LNCaP clone FGC (cell line): Measurements from ENCODE around the gene ARHGAP18.

ENCODE experiments used
- DNase-seq: peaks from one replicate; pipeline ENCODE4 v3.0.0-alpha.2; 2011; ENCODE audit warnings: low read depth
- H3K4me3 ChIP-seq: 2 replicates; pipeline ENCODE4 v1.5.1; 2011; ENCODE audit warnings: mild to moderate bottlenecking, low read depth, low read length, control low read depth
- CTCF ChIP-seq: IDR thresholded peaks from 2 replicates; pipeline ENCODE4 v1.5.1; 2012; ENCODE audit warnings: mild to moderate bottlenecking; ENCODE audit not compliant: control insufficient read depth, insufficient read depth; ENCODE audit errors: extremely low read depth

ARHGAP18 gene

GRCh38 chr6:129617986-129618385 lies 92.0 kb downstream of the ARHGAP18 start:
- H3K4me3 ChIP-seq: no peak overlapping the region
- DNase-seq: no peak
- no peak for TF ChIP-seq CTCF

- DNase-seq: no peak
- no peak overlapping the region for H3K4me3 ChIP-seq
Observed at GRCh38 chr6:129615496-129615895, 94.5 kb downstream of the ARHGAP18 start.

GRCh38 chr6:129615020-129615419 lies 95.0 kb downstream of the ARHGAP18 start:
- no peak for DNase-seq
- no peak overlapping the region for H3K4me3 ChIP-seq
- no peak for TF ChIP-seq CTCF

More at GRCh38 chr6:129615496-129615895, 94.5 kb downstream of the ARHGAP18 start:
- no peak for TF ChIP-seq CTCF

DNA sequence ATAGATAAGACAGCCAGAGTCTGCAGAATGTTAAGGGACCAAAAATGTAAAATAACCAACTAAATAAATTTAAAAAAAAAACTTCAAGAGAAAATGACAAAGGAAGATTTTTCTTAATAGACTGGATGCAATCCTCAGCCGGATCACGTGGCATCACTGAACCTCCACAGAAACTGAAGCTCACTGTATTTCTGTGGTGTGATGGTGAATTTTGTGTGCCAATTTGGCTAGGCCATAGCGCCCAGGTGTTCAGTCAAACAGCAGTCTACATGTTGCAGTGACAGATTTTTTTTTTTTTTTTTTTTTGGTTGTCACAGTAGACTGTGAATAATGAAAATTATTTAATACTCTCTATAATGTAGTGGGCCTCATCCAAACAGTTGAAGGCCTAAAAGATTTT lies 95.5 kb downstream of the ARHGAP18 start:
- H3K4me3 ChIP-seq: no peak overlapping the region
- no peak for TF ChIP-seq CTCF
- DNase-seq: no peak

DNA sequence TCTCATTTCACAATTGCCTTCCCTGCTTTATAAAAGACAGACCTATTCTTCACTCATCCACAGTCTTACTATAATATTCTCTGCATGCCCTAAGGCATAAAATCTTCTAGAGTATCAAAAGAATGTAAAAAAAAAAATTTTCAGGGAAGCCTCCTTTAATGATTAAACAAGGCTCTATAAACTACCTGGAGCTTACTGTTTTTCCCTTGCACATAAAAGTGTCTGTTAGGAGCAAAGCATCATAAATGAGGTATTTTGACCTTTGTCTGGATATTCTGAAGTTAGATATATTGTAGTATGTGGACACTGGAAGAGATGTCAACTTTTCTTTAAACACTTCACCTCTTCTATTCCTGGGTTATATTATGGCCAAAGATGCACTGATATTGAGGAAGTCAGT lies 97.5 kb downstream of the ARHGAP18 start:
- H3K4me3 ChIP-seq: no peak overlapping the region
- no peak for DNase-seq
- TF ChIP-seq CTCF: no peak

DNA sequence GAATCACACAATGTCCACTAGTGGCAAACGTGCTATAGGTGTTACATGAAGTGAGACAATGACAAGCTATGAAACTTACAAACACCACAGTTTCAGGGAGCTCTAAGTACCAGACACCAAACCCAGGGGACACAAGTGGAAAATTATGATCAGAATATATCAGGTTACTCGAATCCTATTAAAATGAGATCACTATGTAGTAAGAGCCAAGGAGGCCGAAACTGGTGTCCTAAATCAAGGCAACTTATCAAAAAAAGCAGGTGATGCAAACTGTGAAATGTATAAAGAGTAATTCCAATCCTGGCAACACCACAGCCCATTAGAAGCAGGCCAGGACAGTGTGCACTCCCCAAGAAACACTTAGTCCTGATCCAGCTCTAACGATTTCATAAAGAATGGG lies 100.3 kb downstream of the ARHGAP18 start:
- DNase-seq: no peak
- TF ChIP-seq CTCF: no peak
- no peak overlapping the region for H3K4me3 ChIP-seq

GRCh38 chr6:129608886-129609537 lies 101.0 kb downstream of the ARHGAP18 start:
- no peak overlapping the region for H3K4me3 ChIP-seq
- no peak for DNase-seq
- TF ChIP-seq CTCF: no peak
